Hematopoietic multipotent progenitor cell treated with erythropoietin and hydrocortisone succinate and interleukin-3 and kit ligand, for 8 days (in vitro differentiated cells): ENCODE measurements around the gene PDZRN3.
"Not testable (repeated sequence)": the region's sequence is repeated elsewhere in the genome, so short reads cannot be mapped to it uniquely, and the experiment has no call there.

Experiments used
- DNase-seq: peaks from one replicate; pipeline ENCODE4 v3.0.0-alpha.2; 2015

PDZRN3 gene

DNA sequence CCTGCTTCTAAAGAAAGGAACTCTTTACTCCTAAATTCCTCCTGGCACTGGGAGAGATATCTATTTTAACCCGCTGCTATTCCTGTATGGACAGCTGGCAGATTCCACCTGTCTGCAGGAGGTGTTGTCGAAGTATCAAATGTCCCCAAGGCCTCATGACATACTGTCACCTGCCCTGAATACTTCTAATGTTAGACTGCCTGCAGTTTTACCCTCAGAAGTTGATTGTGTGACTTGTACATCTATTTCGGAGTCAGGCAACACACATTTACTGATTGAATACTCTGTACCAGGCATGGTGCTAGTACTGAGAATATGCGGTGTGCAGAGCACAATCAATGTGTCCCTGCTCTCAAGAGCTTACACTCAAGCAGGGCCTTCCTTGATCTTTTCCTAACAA, 38.6 kb downstream of the PDZRN3 start:
- DNase-seq: no peak

DNA sequence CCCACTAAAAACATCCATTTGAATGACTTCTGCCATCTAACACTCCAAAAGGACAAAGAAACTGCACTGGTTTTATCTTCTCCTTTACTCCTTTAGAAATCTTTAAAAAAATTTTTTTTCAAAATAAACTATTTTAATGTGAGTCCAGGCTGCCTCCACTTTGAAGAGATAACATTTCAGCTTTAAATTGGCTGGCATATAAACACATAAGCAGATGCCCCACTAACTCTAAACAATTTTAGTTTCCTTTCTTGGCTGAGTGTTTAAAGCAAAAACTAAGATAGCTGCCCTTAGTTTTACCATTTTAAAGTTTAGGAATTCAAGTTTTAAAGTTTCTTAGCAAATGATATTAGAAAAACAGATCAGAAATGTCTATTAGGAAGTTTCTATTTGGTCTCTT, 39.9 kb downstream of the PDZRN3 start:
- DNase-seq: no peak

DNA sequence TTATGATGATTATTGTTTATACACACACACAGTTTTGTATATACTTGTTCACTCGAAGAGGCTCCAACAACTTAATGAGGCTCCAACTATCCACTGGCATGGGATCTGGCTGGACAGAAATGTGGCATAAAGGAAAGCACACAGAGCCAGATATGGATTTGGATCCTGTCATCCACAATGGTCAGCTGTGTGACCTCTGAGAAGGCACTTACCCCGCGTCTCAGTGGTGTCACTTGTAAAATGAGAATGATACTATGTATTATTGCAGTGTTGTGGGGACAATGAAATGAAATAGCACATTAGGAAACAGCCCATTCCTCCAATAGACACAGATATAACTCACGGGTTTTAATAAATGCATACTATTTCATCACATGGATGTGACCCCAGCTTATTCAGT, 42.2 kb downstream of the PDZRN3 start:
- no peak for DNase-seq

DNA sequence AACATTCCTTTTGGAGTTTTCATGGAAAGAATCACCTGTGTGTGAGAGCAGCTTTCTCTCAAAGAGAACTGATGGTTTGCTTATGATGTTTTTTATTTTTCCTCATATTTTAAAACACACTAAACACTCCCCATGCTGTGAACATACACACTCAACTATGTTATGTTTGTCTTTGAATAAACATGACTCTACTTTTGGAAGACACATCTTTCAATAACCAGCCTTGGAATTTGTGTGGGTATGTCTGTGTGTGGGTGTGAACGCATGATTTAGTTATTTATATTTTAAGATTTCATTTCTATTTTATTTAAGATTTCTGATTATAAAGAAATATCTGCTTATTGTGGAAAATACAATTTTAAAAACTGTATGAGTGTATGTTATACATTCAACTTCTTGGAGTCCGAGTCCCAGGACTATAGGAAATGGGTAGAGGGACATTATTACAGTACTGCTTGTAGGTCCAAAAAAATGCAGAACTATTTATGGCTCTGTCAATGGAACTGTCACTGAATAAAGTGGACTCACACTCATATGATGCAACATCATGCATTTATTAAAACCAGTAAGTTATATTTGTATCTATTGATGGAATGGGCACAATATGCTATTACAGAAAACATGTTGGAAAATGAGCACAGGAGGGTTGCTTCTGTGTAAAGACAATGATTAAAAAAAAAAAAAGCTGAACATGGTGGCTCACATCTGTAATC, 43.5 kb downstream of the PDZRN3 start:
- no peak for DNase-seq

DNA sequence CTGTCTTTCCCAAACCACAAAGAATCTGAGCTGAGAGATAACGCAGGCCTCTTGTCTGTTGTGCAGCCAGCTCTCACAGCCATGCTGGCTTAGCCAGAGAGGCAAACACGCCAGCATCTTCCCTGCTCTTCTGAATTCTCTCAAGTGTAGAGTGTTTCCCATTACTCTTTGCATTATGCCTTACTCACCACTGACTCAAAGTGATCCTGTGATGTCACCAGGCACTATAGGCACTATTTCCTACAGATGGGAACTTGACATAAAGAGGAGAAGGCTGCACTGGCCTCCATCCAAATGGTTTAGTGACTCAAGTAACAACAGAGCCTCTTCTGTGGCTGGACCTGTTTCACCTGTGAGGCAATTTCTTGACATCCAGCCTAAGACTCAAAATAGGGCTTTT, 44.4 kb downstream of the PDZRN3 start:
- no peak for DNase-seq

DNA sequence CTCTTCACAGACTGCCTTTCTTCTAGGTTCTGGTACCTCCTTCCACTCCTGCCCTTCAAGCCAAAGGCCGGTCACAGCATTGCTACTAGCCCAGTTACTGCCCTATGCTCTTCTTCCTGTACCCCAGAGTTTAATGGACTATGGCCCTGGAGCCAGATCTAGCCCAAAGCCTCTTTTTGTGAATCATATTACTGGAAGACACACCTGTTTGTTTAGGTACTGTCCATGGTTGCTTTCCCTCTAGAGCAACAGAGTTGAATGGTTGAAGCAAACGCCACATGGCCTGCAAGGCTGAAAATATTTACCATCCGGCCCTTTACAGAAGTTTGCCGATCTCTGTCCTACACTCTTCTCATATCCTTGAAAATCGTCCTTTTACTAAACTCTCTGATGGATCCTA, 47.0 kb downstream of the PDZRN3 start:
- no peak for DNase-seq

DNA sequence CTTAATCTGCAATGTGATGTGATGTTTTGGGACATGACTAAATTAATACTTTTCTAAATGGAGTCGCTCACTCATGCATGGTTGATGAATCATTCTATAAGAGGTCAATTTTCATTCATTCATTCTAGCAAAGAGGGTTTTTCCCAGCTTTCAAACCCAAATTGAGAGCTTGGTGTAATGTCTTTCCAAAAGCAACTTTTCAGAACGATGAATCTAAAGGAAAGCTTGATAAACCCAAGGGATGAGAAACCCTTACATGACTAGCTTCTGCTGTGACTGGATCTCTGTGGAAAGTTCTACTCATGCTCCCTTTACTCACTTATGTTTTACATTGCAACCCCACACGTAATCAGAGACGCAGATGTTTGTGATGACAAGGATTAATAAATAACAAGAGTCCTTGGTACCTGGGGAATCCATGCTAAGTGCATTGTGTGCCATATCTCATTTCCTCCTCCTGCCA, 47.7 kb downstream of the PDZRN3 start:
- no peak for DNase-seq

DNA sequence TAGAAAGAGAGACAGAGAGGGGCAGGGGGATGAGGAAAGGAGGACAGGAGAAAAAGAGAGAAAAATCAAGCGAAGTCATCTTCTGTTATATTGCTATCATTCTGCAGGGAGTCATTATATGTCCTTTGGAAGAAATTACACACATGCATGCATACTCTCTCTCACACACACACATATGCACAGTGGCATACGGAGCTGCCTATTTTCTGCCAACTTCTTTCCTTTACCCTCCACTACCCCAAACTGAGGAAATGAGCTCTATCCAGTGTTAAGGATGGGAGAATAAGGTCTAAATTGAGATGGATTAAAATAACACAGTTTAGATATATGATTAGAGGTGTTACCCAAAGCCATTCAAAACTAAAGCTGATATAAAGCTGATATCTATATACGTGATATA, 48.8 kb downstream of the PDZRN3 start:
- DNase-seq: no peak

DNA sequence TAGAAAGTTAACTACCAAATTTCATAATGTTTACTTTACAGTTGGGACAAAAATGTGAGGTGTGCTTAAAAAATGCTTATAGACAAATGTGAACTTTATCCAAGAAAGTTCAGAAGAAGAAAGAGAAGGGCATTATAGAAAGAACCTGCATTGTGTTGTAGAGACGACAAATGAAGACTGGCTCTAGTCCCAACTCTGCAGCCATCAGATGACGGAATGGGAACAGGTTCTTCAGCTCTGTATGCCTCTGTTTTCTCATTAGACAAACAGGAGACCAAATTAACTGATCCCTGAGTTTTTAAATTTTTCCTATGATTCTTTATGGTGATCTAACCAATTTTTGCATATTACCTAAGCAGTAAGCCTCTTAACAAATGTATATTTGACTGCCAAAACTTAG, 49.2 kb downstream of the PDZRN3 start:
- DNase-seq: no peak

DNA sequence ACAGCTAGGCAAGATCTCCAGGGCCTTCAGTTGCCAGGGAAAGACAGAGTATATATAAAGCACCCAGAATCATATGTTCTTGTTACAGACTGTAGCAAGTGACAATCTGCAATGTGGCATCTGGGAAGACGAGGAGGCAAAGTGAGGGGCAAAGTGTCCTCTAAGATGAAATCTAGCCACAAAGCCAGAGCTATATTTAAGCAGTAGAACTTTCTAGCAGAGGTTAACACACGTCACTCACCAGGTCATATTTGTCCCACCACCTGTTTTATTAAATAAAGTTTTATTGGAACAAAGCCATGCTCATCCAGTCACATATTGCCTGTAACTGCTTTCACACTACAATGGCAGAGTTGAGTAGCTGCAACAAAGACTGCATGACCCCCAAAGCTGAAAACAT, 51.5 kb downstream of the PDZRN3 start:
- no peak for DNase-seq

DNA sequence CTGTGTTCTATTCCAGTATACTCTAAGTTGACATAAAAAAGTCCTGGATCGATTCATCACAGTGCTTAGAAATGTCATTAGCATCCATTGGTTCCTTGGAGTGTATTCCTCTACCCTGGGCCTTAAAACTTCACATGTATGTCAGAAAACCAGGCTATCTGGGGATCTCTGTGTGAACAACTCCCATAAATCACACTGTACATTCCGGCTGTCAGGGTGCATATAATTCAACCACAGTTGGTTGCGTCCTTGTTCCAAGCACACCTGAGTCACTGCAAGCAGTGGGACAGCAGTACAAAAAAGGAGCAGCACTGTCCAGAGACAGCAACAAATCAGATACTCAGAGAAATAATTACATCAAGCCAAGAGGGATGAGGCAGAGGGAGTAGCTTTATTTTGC, 52.4 kb downstream of the PDZRN3 start:
- no peak for DNase-seq

DNA sequence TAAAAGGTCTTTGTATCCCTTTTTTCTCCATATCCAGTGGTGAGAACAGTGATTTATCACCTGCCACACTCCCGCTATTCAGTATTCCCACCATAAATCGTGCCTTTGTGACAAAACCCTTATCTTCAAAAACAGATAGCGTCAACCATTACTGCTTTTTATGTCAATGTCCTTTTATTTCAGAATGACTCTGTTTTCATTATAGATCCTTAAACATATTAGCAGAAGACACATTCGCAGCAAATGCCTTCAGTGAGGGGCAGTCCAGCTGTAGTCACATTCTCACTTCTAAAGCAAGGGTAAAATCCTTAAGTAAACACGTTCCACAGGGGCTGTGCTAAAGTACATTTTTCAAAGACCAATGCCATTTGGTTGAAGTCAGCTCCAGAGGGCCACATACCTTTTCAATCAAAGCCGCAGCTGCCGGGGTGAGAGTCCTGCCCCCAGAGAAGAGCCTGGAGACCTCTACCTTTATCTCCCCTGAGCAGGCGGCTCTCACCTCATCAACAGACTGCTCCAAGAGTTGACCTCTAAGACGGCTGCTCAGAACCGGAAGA, 53.4 kb downstream of the PDZRN3 start:
- DNase-seq: no peak

DNA sequence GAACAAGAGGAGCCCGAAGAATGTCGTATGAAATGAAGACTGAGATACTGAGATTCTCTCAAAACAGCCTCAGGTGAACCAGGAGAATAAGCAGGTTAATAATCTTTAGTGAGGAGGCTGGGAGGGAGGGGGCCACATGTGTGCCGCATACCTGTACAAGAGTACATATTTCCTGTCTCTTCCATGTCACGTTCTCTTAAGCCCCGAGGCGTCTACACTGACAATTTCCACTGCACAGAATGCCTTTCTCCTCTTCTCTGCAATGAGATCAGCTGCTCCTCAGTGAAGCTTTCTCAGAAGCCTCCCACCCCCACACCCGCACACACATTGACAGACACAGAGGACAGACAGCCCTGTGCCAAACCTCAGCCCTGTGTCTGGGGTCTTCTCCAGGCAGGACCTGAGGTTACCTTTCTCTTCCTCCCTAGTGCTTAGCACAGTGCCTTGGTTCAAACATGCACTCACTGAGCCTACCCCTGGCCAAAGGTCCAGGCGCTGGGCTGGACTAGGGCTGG, 55.4 kb downstream of the PDZRN3 start:
- DNase-seq: no peak

DNA sequence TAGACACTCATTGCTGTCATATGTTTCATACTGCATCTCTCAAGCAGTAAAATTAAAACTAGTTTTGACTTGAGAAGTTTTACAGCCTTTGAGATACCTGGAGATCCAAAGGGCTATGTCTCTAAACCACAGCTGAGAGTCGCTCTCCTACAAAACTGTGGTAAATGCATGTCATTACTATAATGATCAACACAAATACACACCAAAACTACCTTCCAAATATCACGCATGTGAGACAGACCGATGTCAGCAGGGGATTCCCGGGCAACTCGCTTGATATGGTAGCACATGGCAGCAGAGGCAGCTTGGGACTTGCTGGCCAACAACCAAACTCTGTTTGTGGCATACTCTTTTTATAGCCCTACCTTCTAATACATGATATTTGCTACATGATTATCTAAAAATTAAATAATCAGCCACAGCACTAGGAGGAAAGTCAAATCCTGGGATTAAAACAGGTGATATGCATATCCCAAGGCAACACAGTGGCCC, 56.3 kb downstream of the PDZRN3 start:
- DNase-seq: no peak

DNA sequence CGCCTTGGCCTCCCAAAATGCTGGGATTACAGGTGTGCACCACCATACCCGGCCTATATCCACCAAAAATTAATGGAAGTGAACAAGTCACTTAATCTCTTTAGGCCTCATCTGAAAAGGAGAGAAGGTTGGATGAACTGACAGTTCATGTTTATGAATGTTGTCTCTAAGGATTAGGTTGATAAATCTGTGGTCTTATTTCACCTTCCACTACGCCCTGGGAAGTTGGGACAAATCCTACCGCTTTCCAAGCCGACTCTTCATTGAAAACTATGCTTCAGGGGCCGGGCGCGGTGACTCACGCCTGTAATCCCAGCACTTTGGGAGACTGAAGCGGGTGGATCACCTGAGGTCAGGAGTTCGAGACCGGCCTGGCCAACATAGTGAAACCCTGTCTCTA, 59.4 kb downstream of the PDZRN3 start:
- DNase-seq: not testable (repeated sequence)

DNA sequence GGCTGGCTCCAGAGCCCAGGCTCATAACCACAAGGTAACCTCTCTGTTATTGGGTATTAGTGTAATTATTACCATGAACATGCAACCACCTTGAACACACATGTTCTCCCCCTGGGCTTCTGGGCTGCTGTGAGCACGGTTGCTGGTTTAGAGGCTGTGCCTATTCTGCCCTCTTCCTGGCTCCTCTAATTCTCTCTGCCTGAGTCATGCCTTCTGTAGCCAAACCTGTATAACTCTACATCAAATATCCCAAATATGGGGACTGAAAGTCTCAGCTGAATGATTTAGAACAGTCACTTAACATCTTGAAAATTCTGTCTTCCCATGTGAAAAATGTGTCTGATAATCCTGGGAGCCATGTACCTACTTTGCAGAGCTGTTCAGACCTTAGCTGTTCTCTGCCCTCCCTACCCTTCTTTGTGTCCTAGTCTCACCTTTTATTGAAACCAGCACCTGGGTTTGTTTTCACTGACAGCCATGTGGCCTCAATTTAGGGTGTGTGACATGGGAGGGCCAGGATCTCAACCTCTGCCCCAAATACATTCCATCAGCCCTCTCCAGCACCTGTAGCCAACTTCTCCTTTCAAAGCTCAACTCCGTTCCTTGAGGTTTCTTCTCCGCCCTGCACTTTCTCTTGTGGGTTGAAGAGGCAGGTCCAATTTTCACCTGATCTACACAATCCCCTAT, 60.7 kb downstream of the PDZRN3 start:
- no peak for DNase-seq

DNA sequence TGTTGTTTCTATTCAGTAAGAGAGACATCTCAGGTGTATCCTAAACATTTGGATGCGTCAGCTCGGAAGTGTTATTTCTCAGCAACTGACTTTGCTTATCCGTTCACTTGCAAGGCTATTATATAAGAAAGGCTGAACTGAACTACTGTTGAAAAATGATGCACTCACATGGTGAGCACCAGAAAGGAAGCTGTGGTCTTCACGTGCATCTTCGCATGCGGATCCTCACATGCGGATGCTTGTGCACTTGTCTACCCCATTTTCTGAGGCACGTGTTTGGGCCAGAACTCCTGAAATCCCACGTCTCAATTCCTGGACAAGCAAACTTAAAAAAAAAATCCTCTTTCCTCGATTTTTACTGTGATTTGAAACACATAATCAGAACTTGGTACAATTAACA, 63.2 kb downstream of the PDZRN3 start:
- no peak for DNase-seq

DNA sequence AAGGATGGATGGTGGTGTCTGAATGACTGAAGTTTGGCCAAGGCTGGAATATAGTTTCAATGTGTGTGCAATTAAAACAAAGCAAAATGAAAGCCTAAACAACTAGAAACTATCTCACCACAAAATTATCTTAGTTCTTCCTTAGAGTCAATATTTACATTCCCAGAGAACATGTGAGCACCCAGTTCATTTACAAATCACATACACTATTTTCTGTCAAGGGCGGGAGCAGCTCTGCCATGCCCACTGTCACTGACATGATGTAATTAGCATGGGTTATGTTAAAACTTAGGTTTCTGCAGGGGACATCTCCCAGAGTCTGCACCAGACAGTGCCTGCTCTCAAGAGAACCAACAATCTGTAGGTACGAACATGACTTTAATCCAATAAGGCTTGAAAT, 65.0 kb downstream of the PDZRN3 start:
- DNase-seq: no peak

DNA sequence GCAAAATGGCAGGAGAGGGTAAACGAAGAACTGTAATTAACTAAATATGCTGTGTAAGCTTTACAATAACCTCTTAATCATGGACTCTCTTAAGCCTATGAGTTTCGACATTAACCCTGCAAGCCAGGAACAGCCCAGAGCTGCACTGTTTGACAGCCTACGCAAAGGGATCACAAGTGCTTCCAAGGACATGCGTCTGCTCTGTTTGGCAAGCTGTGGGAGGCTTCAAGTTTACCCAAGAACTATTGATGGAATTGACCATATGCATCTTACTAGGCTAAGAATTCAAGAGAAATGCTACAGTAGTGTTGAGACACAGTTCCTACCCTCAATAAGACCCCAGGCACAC, 66.0 kb downstream of the PDZRN3 start:
- no peak for DNase-seq

DNA sequence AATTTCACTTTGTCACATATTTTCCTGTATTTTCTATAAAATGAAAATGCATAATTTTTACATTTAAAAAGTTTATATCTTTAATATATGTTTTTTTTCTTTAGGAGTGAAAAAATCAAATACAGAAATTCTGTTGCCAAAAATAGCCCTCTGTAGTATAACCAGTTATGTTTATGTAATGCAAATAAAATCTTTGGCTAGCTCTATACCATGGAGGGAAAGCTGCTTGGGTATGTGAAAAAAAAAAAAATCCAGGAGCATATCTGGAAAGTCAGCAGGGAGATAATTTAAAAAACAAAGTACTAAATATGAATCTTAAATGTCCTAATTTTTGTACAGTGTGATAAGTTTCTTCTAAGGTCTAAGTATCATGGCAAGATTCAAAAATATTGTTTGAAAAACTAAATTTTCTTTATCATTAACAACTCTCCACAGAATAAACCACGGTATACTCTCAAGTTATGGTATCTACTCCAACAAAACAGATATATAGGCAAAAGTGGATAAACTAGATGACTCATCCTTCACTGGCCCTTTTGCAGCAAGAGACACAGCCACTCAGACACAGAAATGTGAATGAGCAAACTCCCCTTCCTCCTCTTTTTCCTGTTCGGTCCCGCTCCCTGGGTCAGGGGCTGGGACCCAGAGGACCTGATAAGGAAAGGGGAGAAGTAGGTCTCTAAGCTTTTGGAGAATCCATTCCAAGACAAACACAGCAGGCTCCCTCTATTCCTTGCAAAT, 66.6 kb downstream of the PDZRN3 start:
- no peak for DNase-seq

DNA sequence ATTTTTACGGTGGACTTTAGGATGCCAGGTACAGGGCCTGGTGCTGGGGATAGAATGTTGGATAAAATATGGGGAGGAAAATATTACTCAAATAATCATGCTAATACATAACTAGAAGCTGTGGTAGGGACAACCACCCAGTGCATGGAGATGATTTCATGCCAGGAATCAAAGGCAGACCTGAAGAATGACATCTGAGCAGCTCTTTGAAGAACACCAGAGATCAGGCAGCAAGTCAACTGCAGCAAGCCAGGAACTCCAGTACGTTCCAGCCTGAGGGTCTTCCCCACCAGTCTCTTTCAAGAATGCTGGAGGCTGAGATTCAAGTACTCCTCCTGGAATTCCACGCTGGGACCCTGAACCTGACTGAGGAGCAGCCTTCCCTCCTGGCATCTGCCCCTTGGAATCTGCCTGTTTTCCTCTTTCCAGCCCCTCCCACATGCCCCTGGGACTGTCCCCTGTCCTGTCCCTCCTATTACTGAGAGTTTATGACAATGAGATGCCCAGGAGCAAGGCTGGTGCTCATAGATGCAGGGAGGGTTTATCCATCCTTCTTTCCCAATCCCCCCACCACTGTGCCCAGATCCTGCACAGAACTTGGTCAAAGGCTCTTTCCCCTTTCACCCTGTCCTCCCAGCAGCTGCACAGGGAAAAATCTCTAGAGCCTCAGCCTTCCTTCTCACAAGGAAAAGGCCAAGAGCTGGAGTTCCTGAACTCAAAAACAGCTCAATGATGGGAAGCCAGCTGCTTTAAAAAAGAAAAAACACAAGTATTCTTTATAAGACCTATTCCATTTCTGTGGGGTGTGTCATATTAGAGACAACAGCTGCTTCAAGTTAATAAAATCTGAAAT, 68.0 kb downstream of the PDZRN3 start:
- DNase-seq: no peak

DNA sequence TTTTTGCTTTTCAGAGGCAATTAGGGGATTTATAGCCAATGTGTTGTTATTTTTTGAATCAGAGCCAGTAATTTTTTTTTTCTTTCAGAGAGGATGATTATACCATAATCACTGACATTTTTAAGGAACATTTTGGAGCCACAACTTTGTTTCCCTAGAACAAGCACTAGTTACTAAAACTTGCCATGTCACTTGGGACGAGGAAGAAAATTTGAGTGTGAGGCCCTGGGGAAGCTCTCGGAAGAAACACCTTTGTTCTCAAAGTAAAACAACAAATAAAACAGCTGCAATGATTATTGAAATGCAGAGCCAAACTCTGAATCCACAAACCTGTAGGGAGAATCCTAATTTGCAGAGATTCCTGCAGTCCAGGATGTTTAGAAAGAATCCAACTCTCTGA, 69.7 kb downstream of the PDZRN3 start:
- DNase-seq: no peak

DNA sequence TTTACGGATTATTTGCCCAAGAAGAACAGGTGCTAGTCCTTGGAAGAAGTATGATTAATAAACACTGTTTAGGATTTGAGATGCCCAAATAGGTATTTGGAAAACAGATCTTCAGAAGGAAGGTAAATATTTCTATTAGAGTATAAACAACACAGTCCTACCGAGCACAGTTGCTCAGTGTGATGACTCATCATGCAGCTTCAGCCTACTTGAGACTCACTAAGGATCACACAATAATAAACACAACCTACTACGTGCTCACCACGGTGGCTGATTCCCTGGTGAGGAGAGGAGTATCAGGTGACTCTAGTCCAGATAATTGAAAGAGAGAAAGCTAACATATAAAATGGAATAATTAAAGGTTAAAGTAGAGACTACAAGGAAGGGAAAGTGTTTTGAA, 72.0 kb downstream of the PDZRN3 start:
- DNase-seq: no peak
